WERI-Rb-1 (cell line): ENCODE data around the gene RAP2C.
A peak's percentile ranks its signal among the peaks of the same experiment; 100 is the strongest.

Source experiments
- DNase-seq: peaks from one replicate; pipeline ENCODE4 v3.0.0-alpha.2; 2020
- H3K27ac ChIP-seq: fragments of 250-450 bp; sonication (Bioruptor Pico); 2 replicates; pipeline ENCODE4 v1.5.1; 2020; ENCODE audit warnings: mild to moderate bottlenecking, moderate library complexity
- H3K27me3 ChIP-seq: fragments of 250-450 bp; sonication (Bioruptor Pico); 2 replicates; pipeline ENCODE4 v1.5.1; 2021; ENCODE audit warnings: mild to moderate bottlenecking, low read depth, moderate library complexity; ENCODE audit not compliant: insufficient read depth, severe bottlenecking
- H3K36me3 ChIP-seq: fragments of 250-450 bp; sonication (Bioruptor Pico); 2 replicates; pipeline ENCODE4 v1.5.1; 2020; ENCODE audit warnings: mild to moderate bottlenecking, moderate library complexity
- H3K4me3 ChIP-seq: 2 replicates; pipeline ENCODE4 v1.5.1; 2011; ENCODE audit warnings: low read depth, mild to moderate bottlenecking, control low read depth, low read length
- H3K9me3 ChIP-seq: fragments of 250-450 bp; sonication (Bioruptor Pico); 2 replicates; pipeline ENCODE4 v1.5.1; 2021; ENCODE audit warnings: mild to moderate bottlenecking, moderate library complexity; ENCODE audit not compliant: severe bottlenecking
- CTCF ChIP-seq: IDR thresholded peaks from 2 replicates; pipeline ENCODE4 v1.5.1; 2011; ENCODE audit warnings: low read depth, mild to moderate bottlenecking, control low read depth, inconsistent platforms, low read length

RAP2C gene

GRCh38 chrX:132219343-132219768, at the start of gene RAP2C:
RAP2C (minus strand) TSS chrX:132219447; CDS start chrX:132217268, 2,179 bp downstream.
- TF ChIP-seq CTCF: peak; percentile 84
- Histone ChIP-seq H3K27ac (peak within 1 kb of the TSS; percentile 57; the same call in 1 of the 2 replicates), H3K4me3 (peak within 1 kb of the TSS; percentile 74), H3K36me3 (no peaks in the 10 kb centered on the region), H3K27me3 (no peaks in the 10 kb centered on the region), H3K9me3 (no peaks in the 10 kb centered on the region)
- DNase-seq: peak; percentile 74

- Histone ChIP-seq H3K4me3 (no peak overlapping the region), H3K27ac (no peak overlapping the region), H3K27me3 (peaks cover 2% of the 10 kb centered on the region), H3K36me3 (no peaks in the 10 kb centered on the region), H3K9me3 (no peaks in the 10 kb centered on the region)
- DNase-seq: no peak
- no peak for TF ChIP-seq CTCF
These were observed 48.1 kb upstream of the RAP2C start for GRCh38 chrX:132267392-132267791.

GRCh38 chrX:132266583-132267355, 47.5 kb upstream of the RAP2C start:
- H3K9me3 ChIP-seq: no peaks in the 10 kb centered on the region
- no peak for TF ChIP-seq CTCF
- H3K27me3 ChIP-seq: peaks cover 2% of the 10 kb centered on the region
- H3K36me3 ChIP-seq: no peaks in the 10 kb centered on the region
- no peak for DNase-seq
- H3K27ac ChIP-seq: no peak overlapping the region
- no peak overlapping the region for H3K4me3 ChIP-seq

GRCh38 chrX:132263127-132263526, 43.9 kb upstream of the RAP2C start:
- no peak overlapping the region for H3K27ac ChIP-seq
- H3K4me3 ChIP-seq: no peak overlapping the region
- TF ChIP-seq CTCF: no peak
- no peaks in the 10 kb centered on the region for H3K9me3 ChIP-seq
- peaks cover 2% of the 10 kb centered on the region for H3K27me3 ChIP-seq
- no peaks in the 10 kb centered on the region for H3K36me3 ChIP-seq
- no peak for DNase-seq

- H3K9me3 ChIP-seq: no peaks in the 10 kb centered on the region
- H3K27ac ChIP-seq: no peak overlapping the region
- no peak overlapping the region for H3K4me3 ChIP-seq
- H3K27me3 ChIP-seq: no peaks in the 10 kb centered on the region
- no peak for TF ChIP-seq CTCF
- no peak for DNase-seq
- no peaks in the 10 kb centered on the region for H3K36me3 ChIP-seq
These were observed 39.3 kb upstream of the RAP2C start for GRCh38 chrX:132258509-132258908.

- H3K9me3 ChIP-seq: no peaks in the 10 kb centered on the region
- TF ChIP-seq CTCF: no peak
- no peak for DNase-seq
- no peaks in the 10 kb centered on the region for H3K36me3 ChIP-seq
- no peak overlapping the region for H3K4me3 ChIP-seq
- H3K27me3 ChIP-seq: no peaks in the 10 kb centered on the region
- no peak overlapping the region for H3K27ac ChIP-seq
These were observed 37.9 kb upstream of the RAP2C start for GRCh38 chrX:132257116-132257515.
